GM23248 (cell line): ENCODE data around the gene ARFRP1.

Source experiments
- EZH2 ChIP-seq: fragments of 200-600 bp; sonication (generic); IDR thresholded peaks from 2 replicates; pipeline ENCODE4 v1.6.1; 2018; ENCODE audit warnings: antibody characterized with exemption, mild to moderate bottlenecking; ENCODE audit not compliant: insufficient read depth, poor library complexity, severe bottlenecking
- EZH2phosphoT487 ChIP-seq: fragments of 200-600 bp; sonication (generic); IDR thresholded peaks from 2 replicates; pipeline ENCODE4 v1.6.1; 2018; ENCODE audit warnings: antibody characterized with exemption, moderate library complexity, mild to moderate bottlenecking, low read depth; ENCODE audit not compliant: insufficient read depth

GRCh38 chr20:63659370-63659769, 48.4 kb downstream of the ARFRP1 start:
- TF ChIP-seq EZH2 (no peak), EZH2phosphoT487 (no peak)
